Measurements from ENCODE around the gene CEP164.

DNA sequence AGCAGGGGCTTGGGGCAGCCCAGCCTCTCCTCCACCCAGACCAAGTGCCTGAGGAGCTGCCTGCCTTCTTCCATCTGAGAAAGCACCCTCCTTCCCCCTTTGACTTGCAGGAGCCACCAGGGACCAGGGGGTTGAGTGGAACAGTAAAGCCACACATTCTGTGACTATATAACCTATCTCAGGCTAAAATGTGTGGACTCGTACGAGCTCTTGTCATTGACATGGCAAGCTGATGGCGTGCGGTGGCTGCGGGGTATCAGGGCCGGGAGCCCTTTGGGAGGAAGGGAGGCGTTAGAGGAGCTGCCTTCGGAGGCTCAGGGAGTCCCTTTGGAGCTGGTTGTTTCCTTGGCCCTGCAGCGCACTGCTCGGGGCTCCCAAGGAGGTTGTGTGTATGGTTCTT lies 84.5 kb downstream of the CEP164 start:
- TF ChIP-seq, protein P1, sequence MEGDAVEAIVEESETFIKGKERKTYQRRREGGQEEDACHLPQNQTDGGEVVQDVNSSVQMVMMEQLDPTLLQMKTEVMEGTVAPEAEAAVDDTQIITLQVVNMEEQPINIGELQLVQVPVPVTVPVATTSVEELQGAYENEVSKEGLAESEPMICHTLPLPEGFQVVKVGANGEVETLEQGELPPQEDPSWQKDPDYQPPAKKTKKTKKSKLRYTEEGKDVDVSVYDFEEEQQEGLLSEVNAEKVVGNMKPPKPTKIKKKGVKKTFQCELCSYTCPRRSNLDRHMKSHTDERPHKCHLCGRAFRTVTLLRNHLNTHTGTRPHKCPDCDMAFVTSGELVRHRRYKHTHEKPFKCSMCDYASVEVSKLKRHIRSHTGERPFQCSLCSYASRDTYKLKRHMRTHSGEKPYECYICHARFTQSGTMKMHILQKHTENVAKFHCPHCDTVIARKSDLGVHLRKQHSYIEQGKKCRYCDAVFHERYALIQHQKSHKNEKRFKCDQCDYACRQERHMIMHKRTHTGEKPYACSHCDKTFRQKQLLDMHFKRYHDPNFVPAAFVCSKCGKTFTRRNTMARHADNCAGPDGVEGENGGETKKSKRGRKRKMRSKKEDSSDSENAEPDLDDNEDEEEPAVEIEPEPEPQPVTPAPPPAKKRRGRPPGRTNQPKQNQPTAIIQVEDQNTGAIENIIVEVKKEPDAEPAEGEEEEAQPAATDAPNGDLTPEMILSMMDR (IDR thresholded peaks at IDR 0.05 in 4 of 5, conservative IDR thresholded peaks at IDR 0.05 in 1 of 5), result no peak
- TF ChIP-seq POLR2A (IDR thresholded peaks at IDR 0.05), result no peak

Measured in gastrocnemius medialis (tissue), 4 donors.